NB4 (cell line): Measurements from ENCODE around the gene UCP3.

ENCODE experiments used
- MAX ChIP-seq: IDR thresholded peaks from 2 replicates; pipeline ENCODE4 v1.6.1; 2011; ENCODE audit warnings: low read depth, low read length
- MYC ChIP-seq: IDR thresholded peaks from 2 replicates; pipeline ENCODE4 v1.6.1; 2011; ENCODE audit warnings: low read depth, low read length
- POLR2A ChIP-seq: IDR thresholded peaks from 2 replicates; pipeline ENCODE4 v1.6.1; 2011; ENCODE audit warnings: mild to moderate bottlenecking; ENCODE audit not compliant: insufficient read length; ENCODE audit errors: extremely low read depth
- TF ChIP-seq, protein P1 (sequence below): IDR thresholded peaks from one replicate; pipeline ENCODE4 v1.5.1; 2012; ENCODE audit warnings: low read depth, low read length

DNA sequence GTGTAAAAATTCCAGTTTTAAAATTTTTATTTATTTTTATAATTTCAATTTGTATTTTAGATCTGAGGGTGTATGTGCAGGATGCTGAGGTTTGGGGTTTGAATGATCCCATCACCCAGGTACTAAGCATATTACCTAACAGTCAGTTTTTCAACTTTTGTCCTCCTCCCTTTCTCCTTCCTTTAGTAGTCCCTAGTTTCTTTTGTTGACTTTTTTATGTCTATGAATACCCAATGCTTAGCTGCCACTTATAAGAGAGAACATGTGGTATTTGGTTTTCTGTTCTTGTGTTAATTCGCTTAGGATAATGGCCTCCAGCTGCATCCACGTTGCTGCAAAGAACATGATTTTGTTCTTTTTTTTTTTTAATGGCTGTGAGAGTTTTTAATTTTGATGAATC is 35.7 kb upstream of the UCP3 start:
- no peak for TF ChIP-seq POLR2A
- TF ChIP-seq, protein P1, sequence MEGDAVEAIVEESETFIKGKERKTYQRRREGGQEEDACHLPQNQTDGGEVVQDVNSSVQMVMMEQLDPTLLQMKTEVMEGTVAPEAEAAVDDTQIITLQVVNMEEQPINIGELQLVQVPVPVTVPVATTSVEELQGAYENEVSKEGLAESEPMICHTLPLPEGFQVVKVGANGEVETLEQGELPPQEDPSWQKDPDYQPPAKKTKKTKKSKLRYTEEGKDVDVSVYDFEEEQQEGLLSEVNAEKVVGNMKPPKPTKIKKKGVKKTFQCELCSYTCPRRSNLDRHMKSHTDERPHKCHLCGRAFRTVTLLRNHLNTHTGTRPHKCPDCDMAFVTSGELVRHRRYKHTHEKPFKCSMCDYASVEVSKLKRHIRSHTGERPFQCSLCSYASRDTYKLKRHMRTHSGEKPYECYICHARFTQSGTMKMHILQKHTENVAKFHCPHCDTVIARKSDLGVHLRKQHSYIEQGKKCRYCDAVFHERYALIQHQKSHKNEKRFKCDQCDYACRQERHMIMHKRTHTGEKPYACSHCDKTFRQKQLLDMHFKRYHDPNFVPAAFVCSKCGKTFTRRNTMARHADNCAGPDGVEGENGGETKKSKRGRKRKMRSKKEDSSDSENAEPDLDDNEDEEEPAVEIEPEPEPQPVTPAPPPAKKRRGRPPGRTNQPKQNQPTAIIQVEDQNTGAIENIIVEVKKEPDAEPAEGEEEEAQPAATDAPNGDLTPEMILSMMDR, result no peak
- no peak for TF ChIP-seq MAX
- no peak for TF ChIP-seq MYC
